Measurements from ENCODE around the gene TPRA1.

TPRA1 gene

DNA sequence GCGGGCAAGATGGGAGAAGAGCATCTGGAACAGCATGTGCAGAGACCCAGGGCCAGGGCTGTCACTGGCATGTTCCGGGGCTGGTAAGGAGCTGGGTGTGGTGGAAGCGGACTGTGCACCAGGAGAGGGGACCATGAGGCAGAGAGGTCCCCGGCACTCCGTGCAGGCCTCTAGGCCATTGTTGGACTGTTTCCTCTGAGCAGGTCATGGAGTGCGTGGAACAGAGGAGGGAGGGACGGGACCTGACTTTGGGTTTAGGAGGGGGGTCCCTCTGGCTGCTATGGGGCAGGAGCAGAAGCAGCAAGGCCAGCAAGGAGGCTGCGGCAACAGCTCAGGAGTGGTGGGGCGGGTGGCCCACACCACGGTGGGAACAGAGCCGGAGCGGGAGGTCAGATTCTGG lies 47.1 kb downstream of the TPRA1 start:
- H3K27ac ChIP-seq, result no peak overlapping the region
- CTCF ChIA-PET, result interaction anchor here (0.5 to 1.5 kb wide), 13 partner anchors 8 to 1021 kb away, joined by 3 to 5 read pairs (median 4); partner anchors contain the start of gene TXNRD3
- TF ChIP-seq, protein P1, sequence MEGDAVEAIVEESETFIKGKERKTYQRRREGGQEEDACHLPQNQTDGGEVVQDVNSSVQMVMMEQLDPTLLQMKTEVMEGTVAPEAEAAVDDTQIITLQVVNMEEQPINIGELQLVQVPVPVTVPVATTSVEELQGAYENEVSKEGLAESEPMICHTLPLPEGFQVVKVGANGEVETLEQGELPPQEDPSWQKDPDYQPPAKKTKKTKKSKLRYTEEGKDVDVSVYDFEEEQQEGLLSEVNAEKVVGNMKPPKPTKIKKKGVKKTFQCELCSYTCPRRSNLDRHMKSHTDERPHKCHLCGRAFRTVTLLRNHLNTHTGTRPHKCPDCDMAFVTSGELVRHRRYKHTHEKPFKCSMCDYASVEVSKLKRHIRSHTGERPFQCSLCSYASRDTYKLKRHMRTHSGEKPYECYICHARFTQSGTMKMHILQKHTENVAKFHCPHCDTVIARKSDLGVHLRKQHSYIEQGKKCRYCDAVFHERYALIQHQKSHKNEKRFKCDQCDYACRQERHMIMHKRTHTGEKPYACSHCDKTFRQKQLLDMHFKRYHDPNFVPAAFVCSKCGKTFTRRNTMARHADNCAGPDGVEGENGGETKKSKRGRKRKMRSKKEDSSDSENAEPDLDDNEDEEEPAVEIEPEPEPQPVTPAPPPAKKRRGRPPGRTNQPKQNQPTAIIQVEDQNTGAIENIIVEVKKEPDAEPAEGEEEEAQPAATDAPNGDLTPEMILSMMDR (conservative IDR thresholded peaks at IDR 0.05; ENCODE audit: low read depth), result no peak
- POLR2A ChIA-PET (ENCODE audit: low non-redundant PET), result no interaction called here
- no peak for DNase-seq (ENCODE audit: low spot score)

DNA sequence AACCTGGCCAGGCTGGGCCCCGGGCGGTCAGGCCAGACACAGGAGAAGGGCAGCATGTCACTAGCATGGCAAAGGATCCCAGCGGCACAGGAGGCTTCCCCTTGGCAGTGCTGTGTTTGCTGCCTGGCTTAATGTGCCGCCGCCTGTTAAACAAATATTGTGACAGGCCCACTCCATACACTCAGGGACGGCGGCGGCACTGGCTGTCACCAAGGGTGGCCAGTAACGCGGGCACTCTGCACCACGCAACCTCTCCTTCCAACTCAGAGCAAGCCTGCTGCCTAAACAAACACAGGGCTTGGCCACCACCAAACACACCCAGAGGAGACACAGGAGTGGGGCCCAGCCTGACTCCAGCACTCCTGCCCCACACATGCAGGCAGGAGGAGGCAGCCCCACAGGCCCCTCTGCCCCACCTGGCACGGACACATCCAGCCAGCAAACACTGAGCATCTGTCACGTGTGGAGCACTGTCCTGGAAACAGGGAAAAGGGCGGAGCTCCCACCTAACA lies 48.0 kb downstream of the TPRA1 start:
- CTCF ChIA-PET, result interaction anchor here (0.6 kb wide), 1 partner anchor 1111 kb away, joined by 3 read pairs; no protein-coding TSS in a partner anchor
- POLR2A ChIA-PET (ENCODE audit: low non-redundant PET), result no interaction called here
- TF ChIP-seq, protein P1 (conservative IDR thresholded peaks at IDR 0.05; ENCODE audit: low read depth), result no peak
- H3K27ac ChIP-seq, result no peak overlapping the region
- DNase-seq (ENCODE audit: low spot score), result no peak

DNA sequence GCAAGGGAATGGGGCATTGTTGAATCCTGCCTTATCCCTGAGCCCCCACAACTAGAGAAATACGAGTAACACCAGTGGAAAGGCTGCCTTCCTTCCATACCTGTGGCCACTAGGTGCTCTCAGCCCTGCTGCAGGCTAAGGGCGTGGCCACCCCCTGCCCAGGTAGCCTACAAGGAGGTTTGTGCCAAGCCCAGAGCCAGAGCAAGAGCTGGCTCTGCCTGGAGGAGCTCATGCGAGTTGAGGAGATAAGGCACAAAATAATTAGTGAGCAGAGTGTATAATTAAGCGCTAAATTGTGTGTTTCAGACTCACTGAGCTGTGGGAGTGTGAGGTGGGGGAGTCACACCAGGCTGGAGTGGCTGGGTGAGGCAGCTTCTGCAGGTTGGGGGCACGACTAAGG lies 49.2 kb downstream of the TPRA1 start:
- no peak for DNase-seq (ENCODE audit: low spot score)
- ChIA-PET POLR2A (ENCODE audit: low non-redundant PET) (no interaction called here), CTCF (no interaction called here)
- H3K27ac ChIP-seq, result no peak overlapping the region
- TF ChIP-seq, protein P1 (conservative IDR thresholded peaks at IDR 0.05; ENCODE audit: low read depth), result no peak

DNA sequence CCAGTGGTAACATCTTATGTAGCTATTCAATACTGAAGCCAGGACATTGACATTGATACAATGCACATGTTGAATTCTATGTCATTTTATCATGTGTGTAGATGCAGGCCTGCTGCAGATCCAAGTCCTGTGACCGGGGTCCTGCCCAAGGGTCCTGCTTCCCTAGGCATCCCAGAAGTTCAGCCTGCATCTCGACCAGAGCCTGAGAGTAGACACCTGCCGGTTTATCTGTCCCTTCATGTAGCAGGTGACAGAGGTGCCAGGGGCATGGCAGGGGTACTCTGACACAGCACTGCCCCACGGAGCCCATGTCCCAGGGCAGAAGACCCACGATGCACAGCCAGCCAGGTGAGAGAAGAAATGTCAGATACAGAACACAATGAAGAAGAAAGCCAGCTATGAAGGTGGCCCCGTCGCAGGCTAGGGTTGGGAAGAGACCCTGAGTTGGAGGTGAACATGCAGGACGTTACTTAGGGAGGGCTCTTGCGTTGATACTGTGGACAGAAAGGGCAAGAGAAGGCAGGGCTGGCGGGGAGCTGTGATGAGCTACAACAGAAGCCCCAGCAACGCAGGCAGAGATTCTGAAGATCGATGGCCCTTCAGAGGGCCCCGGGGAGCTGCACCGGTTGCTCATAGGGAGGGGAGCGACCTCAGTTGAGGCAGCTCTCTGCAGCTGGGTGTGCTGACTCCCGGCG lies 51.0 kb downstream of the TPRA1 start:
- H3K27ac ChIP-seq, result no peak overlapping the region
- TF ChIP-seq, protein P1 (conservative IDR thresholded peaks at IDR 0.05; ENCODE audit: low read depth), result no peak
- ChIA-PET CTCF (no interaction called here), POLR2A (ENCODE audit: low non-redundant PET) (no interaction called here)
- no peak for DNase-seq (ENCODE audit: low spot score)

DNA sequence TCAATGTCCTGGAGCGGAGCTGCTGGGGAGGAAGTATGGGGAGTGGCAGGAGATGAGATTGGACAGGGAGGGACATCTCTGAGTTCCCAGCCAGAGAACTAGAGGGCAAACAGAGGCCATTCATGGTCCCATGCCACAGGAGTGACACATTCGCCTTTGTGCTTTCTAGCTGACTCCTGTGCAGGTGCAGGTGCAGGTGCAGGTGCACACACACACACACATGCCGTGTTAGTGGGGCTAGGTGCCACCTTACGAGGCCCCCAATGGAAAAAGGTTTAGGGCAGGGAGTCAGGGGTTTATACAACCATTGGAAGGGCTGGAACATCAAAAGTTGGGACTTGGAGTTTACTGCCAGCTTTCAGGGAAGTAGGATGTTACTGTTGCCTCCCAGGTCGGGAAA lies 52.0 kb downstream of the TPRA1 start:
- CTCF ChIA-PET, result no interaction called here
- no peak overlapping the region for H3K27ac ChIP-seq
- TF ChIP-seq, protein P1 (conservative IDR thresholded peaks at IDR 0.05; ENCODE audit: low read depth), result no peak
- POLR2A ChIA-PET (ENCODE audit: low non-redundant PET), result no interaction called here
- no peak for DNase-seq (ENCODE audit: low spot score)

DNA sequence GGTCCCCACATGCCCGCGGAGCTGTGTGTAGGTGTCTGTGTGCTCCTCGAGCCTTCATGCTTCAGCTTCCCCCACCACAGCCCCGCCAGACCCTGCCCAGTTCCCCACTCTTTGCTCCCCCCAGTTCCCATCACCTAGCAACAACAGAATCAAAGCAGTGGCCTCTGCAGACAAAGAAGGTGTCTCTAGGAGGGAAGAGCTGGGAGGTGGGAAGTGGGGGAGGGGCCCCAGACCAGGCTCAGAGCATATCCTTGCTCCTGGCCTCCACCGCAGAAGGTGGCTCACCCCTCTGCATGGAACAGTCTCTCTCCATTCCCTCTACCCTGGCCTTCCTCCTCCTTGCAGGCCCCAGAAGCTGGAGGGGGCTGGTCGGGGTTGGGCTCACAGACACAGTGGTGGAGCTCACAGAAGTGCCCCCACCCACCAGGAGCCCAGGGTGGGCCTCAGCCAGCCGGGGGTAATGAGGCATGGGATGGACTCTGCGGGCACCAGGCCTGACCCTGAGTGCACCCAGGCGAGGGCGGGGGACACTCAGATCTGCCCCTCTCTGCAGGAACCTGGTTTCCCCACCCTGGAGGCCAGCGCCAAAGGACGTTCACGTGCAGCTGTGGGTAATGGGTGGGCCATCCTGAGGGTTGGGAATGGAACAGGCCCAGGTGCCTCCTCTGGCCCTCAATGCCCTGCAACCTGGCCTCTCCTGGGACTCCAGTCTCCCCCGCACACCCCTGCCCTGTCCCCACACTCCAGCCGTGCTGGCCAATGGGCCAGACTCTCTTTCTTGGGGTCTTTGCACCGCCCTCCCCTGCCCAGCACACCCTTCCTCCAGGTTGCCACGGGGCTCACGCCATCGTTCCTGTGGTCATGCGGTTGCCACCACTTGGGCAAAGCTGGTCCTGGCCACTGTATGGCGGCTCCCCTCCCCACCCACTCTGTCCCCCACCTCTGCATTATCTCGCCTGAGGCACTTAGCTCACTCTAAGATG lies 53.4 kb downstream of the TPRA1 start:
- ChIA-PET CTCF (interaction anchor here (0.6 to 0.7 kb wide), 3 partner anchors 869 to 1523 kb away, joined by 3 to 7 read pairs (median 3); no protein-coding TSS in a partner anchor), POLR2A (ENCODE audit: low non-redundant PET) (no interaction called here)
- TF ChIP-seq, protein P1 (conservative IDR thresholded peaks at IDR 0.05; ENCODE audit: low read depth), result no peak
- no peak overlapping the region for H3K27ac ChIP-seq
- DNase-seq (ENCODE audit: low spot score), result no peak

Measured in RWPE1 (cell line).